ENCODE results near the gene LRRC61.

DNA sequence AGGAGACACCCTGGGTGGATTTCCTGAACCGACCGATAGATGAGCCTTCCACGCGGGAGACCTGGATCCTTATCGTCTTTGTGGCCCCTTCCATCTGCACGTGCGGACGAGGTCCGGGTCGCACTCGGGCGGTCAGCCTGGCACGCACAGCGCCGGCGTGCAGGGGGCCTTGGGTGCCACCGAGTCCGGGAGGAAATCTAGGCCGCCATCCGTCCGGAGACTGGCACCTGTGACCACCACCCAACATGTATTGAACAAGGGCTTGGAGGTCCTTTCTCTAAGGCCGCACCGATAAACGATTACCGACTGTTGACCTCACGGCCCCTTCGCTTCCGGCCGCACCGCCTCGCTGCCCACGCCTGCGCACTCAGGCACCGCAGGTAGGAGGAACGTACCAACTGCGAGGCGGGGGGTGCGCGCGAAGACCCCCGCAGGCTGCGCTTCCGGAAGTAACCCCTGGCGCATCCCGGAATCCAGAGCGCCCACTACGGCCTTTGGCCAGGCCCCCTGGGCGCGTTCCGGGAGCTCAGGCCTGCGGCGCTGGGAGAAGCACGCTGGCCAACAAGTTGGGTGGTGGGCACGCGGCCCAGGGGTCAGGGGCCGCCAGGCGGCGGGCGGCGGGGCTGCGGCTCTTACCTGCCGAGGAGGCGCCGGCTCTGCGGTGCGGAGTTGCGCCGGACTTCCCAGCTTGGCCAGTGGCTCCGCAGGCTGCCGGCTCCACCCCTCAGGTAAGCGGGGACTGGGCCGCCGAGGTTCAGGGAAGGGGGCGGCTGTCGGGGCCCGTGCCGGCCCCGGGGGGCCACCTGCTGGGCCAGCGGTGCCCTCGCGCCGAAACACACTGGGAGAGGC lies at the start of gene LRRC61, which contains the start of gene ACTR3C:
- TF ChIP-seq, protein P1, sequence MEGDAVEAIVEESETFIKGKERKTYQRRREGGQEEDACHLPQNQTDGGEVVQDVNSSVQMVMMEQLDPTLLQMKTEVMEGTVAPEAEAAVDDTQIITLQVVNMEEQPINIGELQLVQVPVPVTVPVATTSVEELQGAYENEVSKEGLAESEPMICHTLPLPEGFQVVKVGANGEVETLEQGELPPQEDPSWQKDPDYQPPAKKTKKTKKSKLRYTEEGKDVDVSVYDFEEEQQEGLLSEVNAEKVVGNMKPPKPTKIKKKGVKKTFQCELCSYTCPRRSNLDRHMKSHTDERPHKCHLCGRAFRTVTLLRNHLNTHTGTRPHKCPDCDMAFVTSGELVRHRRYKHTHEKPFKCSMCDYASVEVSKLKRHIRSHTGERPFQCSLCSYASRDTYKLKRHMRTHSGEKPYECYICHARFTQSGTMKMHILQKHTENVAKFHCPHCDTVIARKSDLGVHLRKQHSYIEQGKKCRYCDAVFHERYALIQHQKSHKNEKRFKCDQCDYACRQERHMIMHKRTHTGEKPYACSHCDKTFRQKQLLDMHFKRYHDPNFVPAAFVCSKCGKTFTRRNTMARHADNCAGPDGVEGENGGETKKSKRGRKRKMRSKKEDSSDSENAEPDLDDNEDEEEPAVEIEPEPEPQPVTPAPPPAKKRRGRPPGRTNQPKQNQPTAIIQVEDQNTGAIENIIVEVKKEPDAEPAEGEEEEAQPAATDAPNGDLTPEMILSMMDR (IDR thresholded peaks at IDR 0.05) = peak in 2 of 4 experiments; percentile 23 to 37
- peak; percentile 72 for TF ChIP-seq POLR2AphosphoS5 (IDR thresholded peaks at IDR 0.05)

All from prostate gland (tissue), 2 donors.